Smooth muscle cell (in vitro differentiated cells): Measurements from ENCODE around the gene BLZF1. TPM values are rescaled to one million over a fixed set of nuclear protein-coding genes. Genes with fewer than 3 reads are reported as not detected.
"Not testable (repeated sequence)": the region's sequence is repeated elsewhere in the genome, so short reads cannot be mapped to it uniquely, and the experiment has no call there.

ENCODE experiments used
- DNase-seq: peaks from one replicate; lab custom pipeline; 2025; ENCODE audit not compliant: unreplicated experiment; lab: John Stamatoyannopoulos, UW
- H2AFZ ChIP-seq: fragments of 200-600 bp; sonication (generic); 2 replicates; pipeline ENCODE4 v1.6.0; 2016; ENCODE audit warnings: antibody characterized with exemption, low read depth, mild to moderate bottlenecking
- H3F3A ChIP-seq: fragments of 200-600 bp; sonication (generic); 2 replicates; pipeline ENCODE4 v1.6.0; 2017; ENCODE audit warnings: antibody characterized with exemption, low read depth
- H3K27ac ChIP-seq: fragments of 200-600 bp; sonication (generic); 2 replicates; pipeline ENCODE4 v1.5.1; 2016; ENCODE audit warnings: low read depth, mild to moderate bottlenecking
- H3K27me3 ChIP-seq: fragments of 200-600 bp; sonication (generic); 2 replicates; pipeline ENCODE4 v1.6.1; 2016; ENCODE audit warnings: low read depth, mild to moderate bottlenecking
- H3K36me3 ChIP-seq: fragments of 200-600 bp; sonication (generic); 2 replicates; pipeline ENCODE4 v1.5.1; 2016; ENCODE audit warnings: low read depth
- H3K4me1 ChIP-seq: fragments of 200-600 bp; sonication (generic); 2 replicates; pipeline ENCODE4 v1.5.1; 2016; ENCODE audit warnings: low read depth
- H3K4me2 ChIP-seq: fragments of 200-600 bp; sonication (generic); 2 replicates; pipeline ENCODE4 v1.6.0; 2016; ENCODE audit warnings: mild to moderate bottlenecking
- H3K4me3 ChIP-seq: fragments of 200-600 bp; sonication (generic); 2 replicates; pipeline ENCODE4 v1.5.1; 2016; ENCODE audit warnings: mild to moderate bottlenecking
- H3K79me2 ChIP-seq: fragments of 200-600 bp; sonication (generic); 2 replicates; pipeline ENCODE4 v1.6.0; 2016; ENCODE audit warnings: low read depth, mild to moderate bottlenecking
- H3K9ac ChIP-seq: fragments of 200-600 bp; sonication (generic); 2 replicates; pipeline ENCODE4 v1.6.0; 2016; ENCODE audit warnings: low read depth
- H3K9me3 ChIP-seq: fragments of 200-600 bp; sonication (generic); replicated peaks from 2 replicates; pipeline ENCODE4 v1.5.1; 2016; ENCODE audit warnings: low read depth
- H4K20me1 ChIP-seq: fragments of 200-600 bp; sonication (generic); 2 replicates; pipeline ENCODE4 v1.6.0; 2016; ENCODE audit warnings: low read depth
- CTCF ChIP-seq: fragments of 200-600 bp; sonication (generic); IDR thresholded peaks from 2 replicates; pipeline ENCODE4 v1.5.1; 2017; ENCODE audit warnings: borderline replicate concordance, mild to moderate bottlenecking, antibody characterized with exemption; ENCODE audit not compliant: insufficient read depth, poor library complexity, severe bottlenecking
- WGBS: methylation state at CpG from one replicate; pipeline ENCODE4 v1.1.7; 2016; ENCODE audit warnings: low lambda C conversion rate; 5-methylcytosine and 5-hydroxymethylcytosine counted together
- polyA plus RNA-seq: library from polyadenylated mRNA; unstranded; fragments of >200 nt; fragmentation: Nextera tagmentation; extraction: Ambion mirVana; gene quantifications from 2 replicates; pipeline ENCODE4 v1.2.1, GENCODE V29; 2016
- total RNA-seq: library from RNA; depleted of rRNA; stranded (reverse); fragments of >200 nt; gene quantifications from 2 replicates; pipeline ENCODE4 v1.2.3, GENCODE V29; 2014

BLZF1 gene
- total and polyA plus RNA-seq, 2 experiments from 2014 or later, result 21.9 to 43.7 TPM

- H3K9me3 ChIP-seq, result no peaks in the 10 kb centered on the region
- no peaks in the 10 kb centered on the region for H4K20me1 ChIP-seq
- DNase-seq, result no peak
- TF ChIP-seq CTCF, result no peak
- H3K4me2 ChIP-seq, result no peak overlapping the region
- no peak overlapping the region for H2AFZ ChIP-seq
- H3K27me3 ChIP-seq, result no peaks in the 10 kb centered on the region
- no peak overlapping the region for H3K27ac ChIP-seq
- no peaks in the 10 kb centered on the region for H3K79me2 ChIP-seq
- no peak overlapping the region for H3K9ac ChIP-seq
- H3K4me1 ChIP-seq, result no peaks in the 10 kb centered on the region
- H3K36me3 ChIP-seq, result peaks cover 55% of the 10 kb centered on the region
- H3K4me3 ChIP-seq, result no peak overlapping the region
- H3F3A ChIP-seq, result no peaks in the 10 kb centered on the region
These were observed 19.4 kb downstream of the BLZF1 start for GRCh38 chr1:169387399-169387798.

- TF ChIP-seq CTCF, result no peak
- Histone ChIP-seq H2AFZ (no peak overlapping the region), H3K4me3 (no peak overlapping the region), H3K4me1 (no peaks in the 10 kb centered on the region), H3K79me2 (no peaks in the 10 kb centered on the region), H3K9me3 (no peaks in the 10 kb centered on the region), H3K36me3 (peaks cover 50% of the 10 kb centered on the region), H3K27ac (no peak overlapping the region), H3F3A (no peaks in the 10 kb centered on the region), H3K4me2 (no peak overlapping the region), H3K27me3 (no peaks in the 10 kb centered on the region), H4K20me1 (no peaks in the 10 kb centered on the region), H3K9ac (no peak overlapping the region)
- DNase-seq, result no peak
These were observed 22.3 kb downstream of the BLZF1 start for GRCh38 chr1:169390303-169390702.

- no peak overlapping the region for H3K27ac ChIP-seq
- no peak for TF ChIP-seq CTCF
- H3K4me3 ChIP-seq, result no peak overlapping the region
- no peak overlapping the region for H3K4me2 ChIP-seq
- no peaks in the 10 kb centered on the region for H3K79me2 ChIP-seq
- no peak overlapping the region for H3K9ac ChIP-seq
- peaks cover 48% of the 10 kb centered on the region for H3K36me3 ChIP-seq
- H3K27me3 ChIP-seq, result no peaks in the 10 kb centered on the region
- H3K9me3 ChIP-seq, result no peaks in the 10 kb centered on the region
- WGBS, result 100% methylated on average over 1 of the region's 1 CpG
- H3K4me1 ChIP-seq, result no peaks in the 10 kb centered on the region
- DNase-seq, result no peak
- no peaks in the 10 kb centered on the region for H3F3A ChIP-seq
- H2AFZ ChIP-seq, result no peak overlapping the region
- no peaks in the 10 kb centered on the region for H4K20me1 ChIP-seq
These were observed 24.4 kb downstream of the BLZF1 start for GRCh38 chr1:169392406-169392805.

- no peak for DNase-seq
- no peaks in the 10 kb centered on the region for H3K27me3 ChIP-seq
- no peak for TF ChIP-seq CTCF
- H3F3A ChIP-seq, result no peaks in the 10 kb centered on the region
- H3K4me2 ChIP-seq, result no peak overlapping the region
- no peaks in the 10 kb centered on the region for H3K79me2 ChIP-seq
- no peak overlapping the region for H2AFZ ChIP-seq
- 97% methylated on average over 3 of the region's 3 CpGs for WGBS
- no peaks in the 10 kb centered on the region for H3K9me3 ChIP-seq
- H3K9ac ChIP-seq, result no peak overlapping the region
- peaks cover 19% of the 10 kb centered on the region for H3K36me3 ChIP-seq
- H3K4me1 ChIP-seq, result no peaks in the 10 kb centered on the region
- H4K20me1 ChIP-seq, result no peaks in the 10 kb centered on the region
- H3K4me3 ChIP-seq, result no peak overlapping the region
- no peak overlapping the region for H3K27ac ChIP-seq
These were observed 28.0 kb downstream of the BLZF1 start for GRCh38 chr1:169395955-169396354.

GRCh38 chr1:169402578-169402977 is 34.6 kb downstream of the BLZF1 start:
- H2AFZ ChIP-seq, H4K20me1 ChIP-seq, H3K27me3 ChIP-seq, H3K9ac ChIP-seq, H3K4me2 ChIP-seq, DNase-seq, H3K4me1 ChIP-seq, H3F3A ChIP-seq, H3K27ac ChIP-seq, H3K36me3 ChIP-seq, H3K79me2 ChIP-seq, H3K9me3 ChIP-seq, H3K4me3 ChIP-seq: not testable (repeated sequence)
- 100% methylated on average over 1 of the region's 1 CpG for WGBS

- not testable (repeated sequence) for H3K27me3 ChIP-seq, DNase-seq, H3F3A ChIP-seq
These were observed 40.3 kb downstream of the BLZF1 start for GRCh38 chr1:169408340-169408739.

More at GRCh38 chr1:169408340-169408739, 40.3 kb downstream of the BLZF1 start:
- not testable (repeated sequence) for H3K36me3 ChIP-seq, H3K27ac ChIP-seq, H2AFZ ChIP-seq, H3K4me1 ChIP-seq, H3K4me2 ChIP-seq, H3K9me3 ChIP-seq, H3K79me2 ChIP-seq, H4K20me1 ChIP-seq, H3K9ac ChIP-seq, H3K4me3 ChIP-seq
- WGBS, result 93% methylated on average over 5 of the region's 5 CpGs
